Ovary (tissue), 3 donors: ENCODE results near the gene C5orf15.

Source experiments
- EP300 ChIP-seq: sonication (generic); formaldehyde crosslinking; IDR thresholded peaks from one replicate; pipeline ENCODE4 v1.6.1; 2017; ENCODE audit warnings: antibody characterized with exemption
- POLR2A ChIP-seq: fragments of 450-650 bp; IDR thresholded peaks from one replicate; pipeline ENCODE4 v1.6.1; 2017; ENCODE audit warnings: antibody characterized with exemption, mild to moderate bottlenecking, moderate library complexity
- TF ChIP-seq, protein P1 (sequence below), 3 donors: fragments of 450-650 bp in 2 of 3; fragments of 200-600 bp in 1 of 3; IDR thresholded peaks; one replicate each; pipeline versions ENCODE4 v1.5.1 to v1.8.0; 2016 to 2022; ENCODE audit warnings: antibody characterized with exemption in 3 of 3, mild to moderate bottlenecking in 1 of 3
- donor health status: DM: no; HTN: no; CAD: no.

DNA sequence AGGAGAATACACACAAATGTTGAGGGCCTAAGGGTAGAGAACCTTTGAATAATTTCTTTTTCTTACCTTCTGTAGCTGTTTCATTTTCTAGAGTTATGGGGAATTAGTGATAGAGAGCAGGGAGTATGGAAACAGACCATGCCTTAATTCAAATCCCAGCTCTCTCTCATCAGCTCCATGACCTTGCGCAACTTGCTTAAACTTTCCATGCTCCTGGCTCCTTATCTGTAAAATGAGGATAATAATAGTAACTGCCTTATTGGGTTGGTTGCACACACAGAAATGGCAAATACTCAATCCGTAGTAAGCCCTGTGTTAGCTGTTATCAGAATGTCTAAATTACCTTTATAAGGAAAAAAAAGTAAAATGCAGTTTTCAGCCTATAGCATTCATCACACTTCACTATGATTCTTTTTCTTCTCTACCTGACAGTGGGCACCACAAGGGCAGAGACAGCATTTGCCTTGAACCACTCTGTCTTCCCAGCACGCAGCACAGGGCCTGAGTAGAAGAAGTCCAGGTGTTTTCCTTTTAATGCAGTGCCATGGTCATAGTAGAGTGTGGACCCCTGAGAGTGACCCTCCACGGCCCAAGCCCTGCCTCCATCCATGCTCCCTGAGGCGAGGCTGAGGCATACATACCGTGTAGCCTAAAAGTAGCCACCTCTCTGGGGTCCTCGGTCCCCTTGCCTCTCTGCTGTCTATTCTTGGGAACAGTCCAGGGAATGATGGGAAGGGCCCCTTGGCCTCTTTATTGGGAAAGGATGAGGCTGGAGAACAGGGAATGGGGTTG lies 17.4 kb downstream of the C5orf15 start:
- TF ChIP-seq POLR2A = no peak
- TF ChIP-seq, protein P1, sequence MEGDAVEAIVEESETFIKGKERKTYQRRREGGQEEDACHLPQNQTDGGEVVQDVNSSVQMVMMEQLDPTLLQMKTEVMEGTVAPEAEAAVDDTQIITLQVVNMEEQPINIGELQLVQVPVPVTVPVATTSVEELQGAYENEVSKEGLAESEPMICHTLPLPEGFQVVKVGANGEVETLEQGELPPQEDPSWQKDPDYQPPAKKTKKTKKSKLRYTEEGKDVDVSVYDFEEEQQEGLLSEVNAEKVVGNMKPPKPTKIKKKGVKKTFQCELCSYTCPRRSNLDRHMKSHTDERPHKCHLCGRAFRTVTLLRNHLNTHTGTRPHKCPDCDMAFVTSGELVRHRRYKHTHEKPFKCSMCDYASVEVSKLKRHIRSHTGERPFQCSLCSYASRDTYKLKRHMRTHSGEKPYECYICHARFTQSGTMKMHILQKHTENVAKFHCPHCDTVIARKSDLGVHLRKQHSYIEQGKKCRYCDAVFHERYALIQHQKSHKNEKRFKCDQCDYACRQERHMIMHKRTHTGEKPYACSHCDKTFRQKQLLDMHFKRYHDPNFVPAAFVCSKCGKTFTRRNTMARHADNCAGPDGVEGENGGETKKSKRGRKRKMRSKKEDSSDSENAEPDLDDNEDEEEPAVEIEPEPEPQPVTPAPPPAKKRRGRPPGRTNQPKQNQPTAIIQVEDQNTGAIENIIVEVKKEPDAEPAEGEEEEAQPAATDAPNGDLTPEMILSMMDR (IDR thresholded peaks at IDR 0.05) = no peak
- TF ChIP-seq EP300 = no peak
